HEK293T (cell line): ENCODE results near the gene ITPKB.

Experiments
- CTCF ChIA-PET: fragments of 350-600 bp; formaldehyde crosslinking; extraction: SDS; loops from one replicate; lab custom pipeline; 2021; ENCODE audit warnings: antibody characterized with exemption, inconsistent platforms; lab: Yijun Ruan, JAX
- POLR2A ChIA-PET: fragments of 350-600 bp; formaldehyde crosslinking; extraction: SDS; loops from one replicate; lab custom pipeline; 2020; ENCODE audit warnings: antibody characterized with exemption, inconsistent platforms; lab: Yijun Ruan, JAX
- DNase-seq: peaks from one replicate; pipeline ENCODE4 v3.0.0; 2012; ENCODE audit warnings: mixed read lengths; ENCODE audit errors: extremely low spot score
- ARNT ChIP-seq: fragments of 450-650 bp; IDR thresholded peaks from 2 replicates; pipeline ENCODE4 v1.6.1; 2017; ENCODE audit warnings: mild to moderate bottlenecking
- BHLHE40 ChIP-seq: fragments of 450-650 bp; IDR thresholded peaks from 2 replicates; pipeline ENCODE4 v1.6.1; 2016; ENCODE audit warnings: mild to moderate bottlenecking, moderate library complexity, borderline replicate concordance
- CTBP1 ChIP-seq: fragments of 450-650 bp; IDR thresholded peaks from 2 replicates; pipeline ENCODE4 v1.6.1; 2016; ENCODE audit warnings: borderline replicate concordance
- ELF4 ChIP-seq: fragments of 450-650 bp; IDR thresholded peaks from 2 replicates; pipeline ENCODE4 v1.6.1; 2017; ENCODE audit warnings: antibody characterized with exemption
- FOXA1 ChIP-seq: fragments of 450-650 bp; IDR thresholded peaks from 2 replicates; pipeline ENCODE4 v1.6.1; 2016; ENCODE audit warnings: mild to moderate bottlenecking
- FOXK2 ChIP-seq: fragments of 450-650 bp; IDR thresholded peaks from 2 replicates; pipeline ENCODE4 v1.6.1; 2016; ENCODE audit warnings: mild to moderate bottlenecking
- FOXM1 ChIP-seq: fragments of 450-650 bp; IDR thresholded peaks from 2 replicates; pipeline ENCODE4 v1.6.1; 2017; ENCODE audit warnings: mild to moderate bottlenecking, borderline replicate concordance
- HDGF ChIP-seq: fragments of 450-650 bp; IDR thresholded peaks from 2 replicates; pipeline ENCODE4 v1.6.1; 2017; ENCODE audit warnings: antibody characterized with exemption, borderline replicate concordance
- L3MBTL2 ChIP-seq: fragments of 450-650 bp; conservative IDR thresholded peaks from 2 replicates; pipeline ENCODE4 v1.6.1; 2016; ENCODE audit warnings: mild to moderate bottlenecking
- LEF1 ChIP-seq: fragments of 450-650 bp; IDR thresholded peaks from 2 replicates; pipeline ENCODE4 v1.6.1; 2017; ENCODE audit warnings: mild to moderate bottlenecking, borderline replicate concordance
- NFRKB ChIP-seq: fragments of 450-650 bp; IDR thresholded peaks from 2 replicates; pipeline ENCODE4 v1.6.1; 2016; ENCODE audit warnings: mild to moderate bottlenecking, moderate library complexity
- PKNOX1 ChIP-seq: fragments of 450-650 bp; IDR thresholded peaks from 2 replicates; pipeline ENCODE4 v1.6.1; 2016
- SP1 ChIP-seq: fragments of 450-650 bp; IDR thresholded peaks from 2 replicates; pipeline ENCODE4 v1.6.1; 2017
- SUZ12 ChIP-seq: fragments of 450-650 bp; IDR thresholded peaks from 2 replicates; pipeline ENCODE4 v1.6.1; 2016; ENCODE audit warnings: mild to moderate bottlenecking
- TARDBP ChIP-seq: fragments of 450-650 bp; IDR thresholded peaks from 2 replicates; pipeline ENCODE4 v1.6.1; 2016
- ZNF384 ChIP-seq: fragments of 450-650 bp; IDR thresholded peaks from 2 replicates; pipeline ENCODE4 v1.6.1; 2016

The ITPKB gene

GRCh38 chr1:226732856-226733291 is 6.2 kb downstream of the ITPKB start:
- TF ChIP-seq CTBP1 (no peak), ARNT (no peak), L3MBTL2 (no peak), FOXA1 (no peak), PKNOX1 (no peak), TARDBP (no peak), SP1 (no peak), FOXK2 (no peak), ELF4 (no peak), HDGF (no peak), FOXM1 (no peak), BHLHE40 (no peak), ZNF384 (no peak), SUZ12 (no peak), LEF1 (no peak)
- CTCF ChIA-PET, result interaction anchor here (1.6 kb wide), 1 partner anchor 10 kb away, joined by 3 read pairs; no protein-coding TSS in a partner anchor
- POLR2A ChIA-PET, result interaction anchor here (2.2 kb wide), 1 partner anchor 9 kb away, joined by 7 read pairs; no protein-coding TSS in a partner anchor

DNA sequence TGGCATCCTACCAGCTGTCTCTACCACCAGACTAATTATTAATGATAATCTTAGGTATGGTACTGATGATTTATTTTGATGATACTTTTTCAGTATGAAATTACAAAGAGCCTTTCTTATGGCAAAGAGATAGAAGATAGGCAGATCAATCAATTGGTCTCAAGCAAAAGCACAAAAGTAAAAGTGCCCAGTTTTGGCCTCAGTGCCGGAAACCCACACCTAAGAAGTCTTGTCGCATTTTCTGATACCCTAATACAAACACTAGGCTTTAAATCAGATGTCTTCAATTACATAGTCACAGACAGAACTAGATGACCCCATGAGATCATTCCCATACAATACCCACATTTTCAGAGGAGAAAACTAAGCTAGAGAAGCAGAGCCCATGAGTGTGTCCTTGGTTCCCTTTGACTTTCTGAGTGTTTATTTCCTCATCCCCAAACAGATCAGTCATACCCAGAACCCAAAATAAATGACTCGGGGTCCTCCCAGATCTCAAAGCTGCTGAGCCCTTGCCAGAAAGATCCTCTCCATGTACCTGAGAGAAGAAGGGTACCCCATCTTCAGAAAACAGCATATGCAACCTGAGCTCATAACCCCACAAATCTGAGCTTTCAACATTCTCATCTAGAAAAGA is 7.7 kb downstream of the ITPKB start:
- DNase-seq, result no peak
- TF ChIP-seq PKNOX1 (no peak), SUZ12 (no peak), FOXA1 (no peak), ARNT (no peak), BHLHE40 (no peak), ZNF384 (no peak), LEF1 (no peak), ELF4 (no peak), FOXM1 (no peak), FOXK2 (no peak), SP1 (no peak), L3MBTL2 (no peak), TARDBP (no peak), NFRKB (no peak), HDGF (no peak), CTBP1 (no peak)
- POLR2A ChIA-PET, result no interaction called here
- CTCF ChIA-PET, result no interaction called here

More at GRCh38 chr1:226732856-226733291, 6.2 kb downstream of the ITPKB start:
- no peak for DNase-seq

GRCh38 chr1:226730836-226731235 is 8.2 kb downstream of the ITPKB start:
- no peak for DNase-seq
- ChIA-PET POLR2A (no interaction called here), CTCF (no interaction called here)
- TF ChIP-seq TARDBP (no peak), ARNT (no peak), FOXK2 (no peak), ZNF384 (no peak), L3MBTL2 (no peak), PKNOX1 (no peak), SP1 (no peak), FOXA1 (no peak), NFRKB (no peak)

DNA sequence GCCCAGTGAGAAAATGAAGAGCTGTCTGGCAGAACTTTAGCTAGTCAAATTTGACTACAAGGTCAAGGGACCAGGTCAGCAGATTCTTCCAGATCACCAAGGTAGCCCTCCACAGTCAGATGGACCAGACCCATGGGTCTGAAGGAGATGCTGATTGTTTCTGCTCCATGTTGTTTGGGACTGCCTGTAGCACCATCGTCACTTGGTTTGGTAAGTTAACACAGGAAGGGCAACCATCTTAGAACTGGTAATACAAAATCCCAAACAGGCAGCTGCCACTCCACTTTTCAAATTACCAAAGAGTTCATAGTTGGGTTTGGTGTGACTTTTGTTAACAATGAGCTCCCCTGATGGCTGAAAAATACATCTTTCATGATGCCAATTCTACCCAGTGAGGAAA is 9.0 kb downstream of the ITPKB start:
- POLR2A ChIA-PET, result no interaction called here
- CTCF ChIA-PET, result interaction anchor here (0.6 kb wide), 1 partner anchor 33 kb away, joined by 3 read pairs; no protein-coding TSS in a partner anchor

DNA sequence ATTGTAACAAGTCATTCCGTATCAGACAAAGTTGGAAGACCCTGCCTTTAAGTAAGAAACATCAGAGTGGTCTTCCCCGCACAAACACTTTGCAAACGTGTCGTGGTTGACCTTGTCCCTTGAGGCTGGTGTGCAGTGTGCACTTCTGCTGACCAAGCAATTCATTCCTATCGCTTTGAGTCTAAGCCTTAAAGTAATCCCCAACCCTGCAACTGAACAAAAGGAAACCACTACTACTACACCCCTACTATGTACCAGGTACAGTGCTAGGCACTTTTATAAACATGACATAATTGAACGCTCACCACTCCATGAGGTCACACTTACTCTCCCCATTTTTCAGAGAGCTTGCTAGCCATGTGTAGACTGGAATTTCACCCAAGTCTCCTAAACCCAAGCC is 10.6 kb downstream of the ITPKB start:
- no peak for TF ChIP-seq ARNT
- TF ChIP-seq L3MBTL2, result no peak
- no peak for TF ChIP-seq NFRKB
- no peak for TF ChIP-seq FOXK2
- no peak for TF ChIP-seq BHLHE40
- no peak for TF ChIP-seq CTBP1
- TF ChIP-seq FOXM1, result no peak
- no peak for TF ChIP-seq HDGF
- no peak for TF ChIP-seq SP1
- TF ChIP-seq SUZ12, result no peak
- no peak for TF ChIP-seq ELF4
- TF ChIP-seq TARDBP, result no peak
- no peak for TF ChIP-seq ZNF384
- TF ChIP-seq PKNOX1, result no peak
- TF ChIP-seq LEF1, result no peak
- no peak for DNase-seq
- ChIA-PET CTCF (no interaction called here), POLR2A (no interaction called here)

More for the DNA sequence above, 9.0 kb downstream of the ITPKB start:
- TF ChIP-seq HDGF (no peak), PKNOX1 (no peak), CTBP1 (no peak), SUZ12 (no peak), TARDBP (no peak), SP1 (no peak), FOXM1 (no peak)
- DNase-seq, result no peak
